Naive thymus-derived CD4-positive, alpha-beta T cell (primary cell): ENCODE data around the gene PRRC2B. TPM values are rescaled to one million over a fixed set of nuclear protein-coding genes. Genes with fewer than 3 reads are reported as not detected.
"Not testable (repeated sequence)": the region's sequence is repeated elsewhere in the genome, so short reads cannot be mapped to it uniquely, and the experiment has no call there.

Source experiments
- ATAC-seq: fragments of 150-1000 bp; cut with Tn5 transposase; 2 replicates; pipeline ENCODE4 v1.10.0; 2021; ENCODE audit warnings: mild to moderate bottlenecking, moderate library complexity
- CTCF ChIA-PET: fragments of 350-600 bp; sonication (Branson Sonifier 250); formaldehyde crosslinking; loops from one replicate; lab custom pipeline; 2021; ENCODE audit warnings: antibody characterized with exemption; lab: Charles Lee
- POLR2A ChIA-PET: fragments of 350-600 bp; sonication (Branson Sonifier 250); formaldehyde crosslinking; loops from one replicate; lab custom pipeline; 2021; ENCODE audit warnings: antibody characterized with exemption, inconsistent platforms; lab: Charles Lee
- DNase-seq, 9 donors: peaks; one replicate each; pipeline versions ENCODE4 v3.0.0 to v3.0.0-alpha.2; 2020 to 2022; ENCODE audit warnings: mixed read lengths in 1 of 9
- H3K27ac ChIP-seq: one replicate; pipeline ENCODE4 v1.7.0; 2013; ENCODE audit warnings: mild to moderate bottlenecking, low read depth, low read length, moderate library complexity
- H3K27me3 ChIP-seq, 2 donors: one replicate each; pipeline ENCODE4 v1.7.0; 2013; ENCODE audit warnings: low read length in 2 of 2, mild to moderate bottlenecking in 2 of 2, moderate library complexity in 2 of 2; ENCODE audit not compliant: control insufficient read depth in 2 of 2, insufficient read depth in 2 of 2
- H3K36me3 ChIP-seq, 3 experiments: 1 replicate in 2 of 3; 2 replicates in 1 of 3; pipeline ENCODE4 v1.7.0; 2013; ENCODE audit warnings: low read length in 3 of 3, mild to moderate bottlenecking in 3 of 3, moderate library complexity in 1 of 3; ENCODE audit not compliant: insufficient read depth in 3 of 3, control insufficient read depth in 2 of 3
- H3K4me1 ChIP-seq, 2 donors: one replicate each; pipeline ENCODE4 v1.7.0; 2013; ENCODE audit warnings: low read length in 2 of 2, mild to moderate bottlenecking in 2 of 2, moderate library complexity in 1 of 2; ENCODE audit not compliant: control insufficient read depth in 2 of 2, insufficient read depth in 2 of 2
- H3K4me3 ChIP-seq: 2 replicates; pipeline ENCODE4 v1.7.0; 2013; ENCODE audit warnings: mild to moderate bottlenecking, low read length
- H3K9me3 ChIP-seq, 3 experiments: 1 replicate in 2 of 3; 2 replicates in 1 of 3; pipeline ENCODE4 v1.7.0; 2013; ENCODE audit warnings: low read length in 3 of 3; ENCODE audit not compliant: control insufficient read depth in 2 of 3
- H3K27ac Mint-ChIP-seq, 9 donors: one replicate each; pipeline ENCODE4 v1.8.0; 2020 to 2022; ENCODE audit warnings: mixed read lengths in 9 of 9, mild to moderate bottlenecking in 8 of 9, moderate library complexity in 5 of 9, inconsistent platforms in 2 of 9
- H3K27me3 Mint-ChIP-seq, 5 donors: one replicate each; pipeline ENCODE4 v1.8.0; 2021 to 2022; ENCODE audit warnings: mixed read lengths in 5 of 5, mild to moderate bottlenecking in 1 of 5
- H3K36me3 Mint-ChIP-seq, 5 donors: one replicate each; pipeline ENCODE4 v1.8.0; 2020 to 2022; ENCODE audit warnings: mixed read lengths in 5 of 5, mild to moderate bottlenecking in 3 of 5, inconsistent platforms in 1 of 5
- H3K4me1 Mint-ChIP-seq, 7 donors: one replicate each; pipeline ENCODE4 v1.8.0; 2020 to 2022; ENCODE audit warnings: mixed read lengths in 7 of 7, mild to moderate bottlenecking in 3 of 7, inconsistent platforms in 1 of 7
- H3K4me3 Mint-ChIP-seq, 10 donors: one replicate each; pipeline ENCODE4 v1.8.0; 2020 to 2022; ENCODE audit warnings: mild to moderate bottlenecking in 10 of 10, mixed read lengths in 10 of 10, moderate library complexity in 6 of 10, inconsistent platforms in 2 of 10
- H3K9me3 Mint-ChIP-seq, 11 donors: one replicate each; pipeline ENCODE4 v1.8.0; 2020 to 2022; ENCODE audit warnings: mixed read lengths in 11 of 11, mild to moderate bottlenecking in 4 of 11, inconsistent platforms in 1 of 11, moderate library complexity in 1 of 11
- intact Hi-C, 2 donors: fragments of 100-400 bp; cut with micrococcal nuclease; formaldehyde crosslinking; loops; one replicate each; pipeline ENCODE4 v1.15.1; 2023
- polyA plus RNA-seq, 2 donors: library from polyadenylated mRNA; unstranded; fragments of 300-500 nt; fragmentation: Illumina TruSeq; gene quantifications; one replicate each; pipeline ENCODE4 v1.2.3, GENCODE V29; 2021
- total RNA-seq, 6 experiments: library from RNA in 5 of 6; stranded (reverse) in 5 of 6; gene quantifications; 1 replicate in 5 of 6; 2 replicates in 1 of 6; pipeline ENCODE4 v1.2.3 and lab custom pipeline; 2021 to 2026

PRRC2B gene
- total and polyA plus RNA-seq, 7 experiments from 2014 or later, result 29.8 to 382 (median 227) TPM

- Histone ChIP-seq H3K4me3 (no peak overlapping the region), H3K27ac (no peak overlapping the region), H3K9me3 (no peaks in the 10 kb centered on the region), H3K36me3 (no peaks in the 10 kb centered on the region), H3K4me1 (peaks cover 4 to 9% of the 10 kb centered on the region in 2 donors), H3K27me3 (no peaks in the 10 kb centered on the region)
- DNase-seq, result no peak
- ChIA-PET POLR2A (interaction anchor here (0.5 to 1.8 kb wide), 5 partner anchors 56 to 154 kb away, joined by 3 to 8 read pairs (median 5); no protein-coding TSS in a partner anchor), CTCF (interaction anchor here (0.6 to 6.9 kb wide), 21 partner anchors 13 to 391 kb away, joined by 3 to 45 read pairs (median 4); partner anchors contain the start of gene RAPGEF1)
- peak overlapping the region in 2 of 9 donors; percentile 75 to 78 for H3K27ac Mint-ChIP-seq
- H3K4me3 Mint-ChIP-seq, result peak overlapping the region in 2 of 10 donors; percentile 72 to 74
- intact Hi-C loops, result no loop called here
- H3K36me3 Mint-ChIP-seq, result peaks cover 0 to 2% (median 0%) of the 10 kb centered on the region in 5 donors
- ATAC-seq, result no peak
- peaks cover 0 to 2% (median 0%) of the 10 kb centered on the region in 11 donors for H3K9me3 Mint-ChIP-seq
- peaks cover 0 to 5% (median 0%) of the 10 kb centered on the region in 5 donors for H3K27me3 Mint-ChIP-seq
- peaks cover 0 to 15% (median 8%) of the 10 kb centered on the region in 7 donors for H3K4me1 Mint-ChIP-seq
These were observed 44.4 kb upstream of the PRRC2B start for GRCh38 chr9:131349522-131349880.

GRCh38 chr9:131349881-131350563 lies 43.9 kb upstream of the PRRC2B start:
- H3K36me3 Mint-ChIP-seq, result peaks cover 0 to 2% (median 0%) of the 10 kb centered on the region in 5 donors
- H3K27me3 Mint-ChIP-seq, result peaks cover 0 to 5% (median 0%) of the 10 kb centered on the region in 5 donors
- H3K4me3 Mint-ChIP-seq, result peak overlapping the region in 8 of 10 donors; percentile 12 to 80 (median 57)
- DNase-seq (peak; percentile 74 to 87 (median 82)), ATAC-seq (peak; percentile 99)
- peaks cover 0 to 15% (median 8%) of the 10 kb centered on the region in 7 donors for H3K4me1 Mint-ChIP-seq
- CTCF ChIA-PET, result interaction anchor here (0.6 to 6.9 kb wide), 23 partner anchors 14 to 1036 kb away, joined by 3 to 45 read pairs (median 4); partner anchors contain the start of gene RAPGEF1
- peaks cover 4 to 9% of the 10 kb centered on the region in 2 donors for H3K4me1 ChIP-seq
- intact Hi-C loops, result loop anchor here (1.0 to 2.0 kb wide), 9 partner anchors 23 to 397 kb away; no protein-coding TSS in a partner anchor
- H3K36me3 ChIP-seq, result no peaks in the 10 kb centered on the region
- peaks cover 0 to 2% (median 0%) of the 10 kb centered on the region in 11 donors for H3K9me3 Mint-ChIP-seq
- no peaks in the 10 kb centered on the region for H3K9me3 ChIP-seq
- H3K27ac ChIP-seq, result no peak overlapping the region
- H3K27ac Mint-ChIP-seq, result peak overlapping the region in 5 of 9 donors; percentile 65 to 78 (median 70)
- H3K4me3 ChIP-seq, result no peak overlapping the region
- no peaks in the 10 kb centered on the region for H3K27me3 ChIP-seq
- POLR2A ChIA-PET, result interaction anchor here (0.5 to 1.8 kb wide), 9 partner anchors 23 to 168 kb away, joined by 3 to 8 read pairs (median 4); no protein-coding TSS in a partner anchor

GRCh38 chr9:131356479-131356878 lies 37.4 kb upstream of the PRRC2B start:
- H3K36me3 ChIP-seq, H3K27me3 Mint-ChIP-seq, POLR2A ChIA-PET, H3K36me3 Mint-ChIP-seq, H3K9me3 Mint-ChIP-seq, intact Hi-C loops, H3K27ac ChIP-seq, H3K9me3 ChIP-seq, H3K27me3 ChIP-seq, H3K4me3 ChIP-seq, DNase-seq: not testable (repeated sequence)
- CTCF ChIA-PET, result interaction anchor here (1.1 kb wide), 1 partner anchor 27 kb away, joined by 3 read pairs; no protein-coding TSS in a partner anchor
- peaks cover 8 to 44% (median 25%) of the 10 kb centered on the region in 7 donors for H3K4me1 Mint-ChIP-seq
- H3K27ac Mint-ChIP-seq, result peak overlapping the region in 2 of 9 donors; percentile 13 to 64
- peaks cover 0 to 24% of the 10 kb centered on the region in 2 donors for H3K4me1 ChIP-seq
- peak overlapping the region in 1 of 10 donors; percentile 17 for H3K4me3 Mint-ChIP-seq
- peak; percentile 73 for ATAC-seq

- Histone ChIP-seq H3K27ac (peak overlapping the region; percentile 36), H3K27me3 (no peaks in the 10 kb centered on the region), H3K36me3 (no peaks in the 10 kb centered on the region), H3K9me3 (no peaks in the 10 kb centered on the region), H3K4me3 (peak overlapping the region; percentile 49), H3K4me1 (peaks cover 0 to 27% of the 10 kb centered on the region in 2 donors)
- Mint-ChIP-seq H3K36me3 (peaks cover 0 to 6% (median 0%) of the 10 kb centered on the region in 5 donors), H3K9me3 (peaks cover 0 to 2% (median 0%) of the 10 kb centered on the region in 11 donors), H3K4me3 (peak overlapping the region; percentile 4 to 93 (median 86)), H3K4me1 (peaks cover 11 to 62% (median 39%) of the 10 kb centered on the region in 7 donors), H3K27ac (peak overlapping the region in 8 of 9 donors; percentile 43 to 93 (median 83)), H3K27me3 (no peaks in the 10 kb centered on the region)
- ChIA-PET CTCF (no interaction called here), POLR2A (interaction anchor here (0.6 to 2.0 kb wide), 4 partner anchors 8 to 521 kb away, joined by 3 to 8 read pairs (median 4); no protein-coding TSS in a partner anchor)
- intact Hi-C loops, result no loop called here
- peak in 6 of 9 donors; percentile 48 to 79 (median 70) for DNase-seq
- peak; percentile 74 for ATAC-seq
These were observed 35.3 kb upstream of the PRRC2B start for GRCh38 chr9:131358556-131358955.

GRCh38 chr9:131361202-131361833 lies 32.6 kb upstream of the PRRC2B start:
- Histone ChIP-seq H3K27me3 (no peaks in the 10 kb centered on the region), H3K4me3 (peak overlapping the region; percentile 4), H3K9me3 (no peaks in the 10 kb centered on the region), H3K36me3 (no peaks in the 10 kb centered on the region), H3K4me1 (peaks cover 0 to 27% of the 10 kb centered on the region in 2 donors), H3K27ac (peak overlapping the region; percentile 14)
- peaks cover 0 to 7% (median 0%) of the 10 kb centered on the region in 5 donors for H3K36me3 Mint-ChIP-seq
- ChIA-PET CTCF (interaction anchor here (1.4 kb wide), 1 partner anchor 12 kb away, joined by 5 read pairs; no protein-coding TSS in a partner anchor), POLR2A (interaction anchor here (2.2 kb wide), 1 partner anchor 11 kb away, joined by 11 read pairs; no protein-coding TSS in a partner anchor)
- H3K4me3 Mint-ChIP-seq, result peak overlapping the region; percentile 54 to 93 (median 83)
- H3K27me3 Mint-ChIP-seq, result no peaks in the 10 kb centered on the region
- H3K4me1 Mint-ChIP-seq, result peaks cover 17 to 77% (median 45%) of the 10 kb centered on the region in 7 donors
- H3K27ac Mint-ChIP-seq, result peak overlapping the region; percentile 55 to 97 (median 84)
- intact Hi-C loops, result loop anchor here in 1 of 2 donors (1.0 kb wide), 1 partner anchor 12 kb away; no protein-coding TSS in a partner anchor
- DNase-seq (peak in 7 of 9 donors; percentile 23 to 45 (median 37)), ATAC-seq (no peak)
- H3K9me3 Mint-ChIP-seq, result peaks cover 0 to 2% (median 0%) of the 10 kb centered on the region in 11 donors

- peaks cover 0 to 13% (median 0%) of the 10 kb centered on the region in 5 donors for H3K36me3 Mint-ChIP-seq
- no peaks in the 10 kb centered on the region for H3K36me3 ChIP-seq
- H3K9me3 ChIP-seq, result no peaks in the 10 kb centered on the region
- no peak overlapping the region for H3K4me3 ChIP-seq
- H3K27ac Mint-ChIP-seq, result peak overlapping the region in 3 of 9 donors; percentile 41 to 66 (median 44)
- no peak overlapping the region for H3K27ac ChIP-seq
- no peaks in the 10 kb centered on the region for H3K27me3 ChIP-seq
- H3K4me1 Mint-ChIP-seq, result peaks cover 5 to 55% (median 28%) of the 10 kb centered on the region in 7 donors
- H3K4me3 Mint-ChIP-seq, result peak overlapping the region in 1 of 10 donors; percentile 41
- intact Hi-C loops, result no loop called here
- ATAC-seq (no peak), DNase-seq (no peak)
- peaks cover 0 to 11% of the 10 kb centered on the region in 2 donors for H3K4me1 ChIP-seq
- POLR2A ChIA-PET, result no interaction called here
- H3K9me3 Mint-ChIP-seq, result no peaks in the 10 kb centered on the region
- no peaks in the 10 kb centered on the region for H3K27me3 Mint-ChIP-seq
- CTCF ChIA-PET, result no interaction called here
These were observed 28.3 kb upstream of the PRRC2B start for GRCh38 chr9:131365546-131365945.
